ENCODE results near the gene NT5C.
A peak's percentile ranks its signal among the peaks of the same experiment; 100 is the strongest.

NT5C gene

GRCh38 chr17:75087558-75088453 is 43.7 kb downstream of the NT5C start, which contains the start of gene SLC16A5:
TSS of gene SLC16A5 (plus strand) at chr17:75087954. CDS start at chr17:75093637, 5,683 bp downstream.
- no peak for TF ChIP-seq CTCF (conservative IDR thresholded peaks at IDR 0.05; ENCODE audit: low read depth, low read length)
- H3K4me3 ChIP-seq (ENCODE audit: low read length), result peak within 1 kb of the TSS; percentile 50
- DNase-seq (ENCODE audit: low read depth), result no peak

GRCh38 chr17:75087182-75087557 is 44.4 kb downstream of the NT5C start:
- H3K4me3 ChIP-seq (ENCODE audit: low read length), result peak overlapping the region; percentile 42
- no peak for DNase-seq (ENCODE audit: low read depth)
- TF ChIP-seq CTCF (conservative IDR thresholded peaks at IDR 0.05; ENCODE audit: low read depth, low read length), result no peak

- no peak for DNase-seq (ENCODE audit: low read depth)
- TF ChIP-seq CTCF (conservative IDR thresholded peaks at IDR 0.05; ENCODE audit: low read depth, low read length), result no peak
- no peak overlapping the region for H3K4me3 ChIP-seq (ENCODE audit: low read length)
These were observed 44.9 kb downstream of the NT5C start for GRCh38 chr17:75086496-75087181.

GRCh38 chr17:75084039-75084660 is 47.4 kb downstream of the NT5C start:
- no peak overlapping the region for H3K4me3 ChIP-seq (ENCODE audit: low read length)
- no peak for TF ChIP-seq CTCF (conservative IDR thresholded peaks at IDR 0.05; ENCODE audit: low read depth, low read length)
- no peak for DNase-seq (ENCODE audit: low read depth)

- TF ChIP-seq CTCF (conservative IDR thresholded peaks at IDR 0.05; ENCODE audit: low read depth, low read length), result no peak
- H3K4me3 ChIP-seq (ENCODE audit: low read length), result no peak overlapping the region
- no peak for DNase-seq (ENCODE audit: low read depth)
These were observed 48.9 kb downstream of the NT5C start for GRCh38 chr17:75082683-75083082.

GRCh38 chr17:75081611-75082540 is 49.7 kb downstream of the NT5C start:
- H3K4me3 ChIP-seq (ENCODE audit: low read length), result no peak overlapping the region
- no peak for TF ChIP-seq CTCF (conservative IDR thresholded peaks at IDR 0.05; ENCODE audit: low read depth, low read length)
- no peak for DNase-seq (ENCODE audit: low read depth)

Data from retinal pigment epithelial cell (primary cell).